Measurements from ENCODE around the gene ESRRB.
A peak's percentile ranks its signal among the peaks of the same experiment; 100 is the strongest.

Gene ESRRB

GRCh38 chr14:76352639-76353281, 23.2 kb upstream of the ESRRB start:
- H3K4me3 ChIP-seq (ENCODE audit: low read depth, low read length), result no peak overlapping the region
- TF ChIP-seq CTCF (IDR thresholded peaks at IDR 0.05; ENCODE audit: low read depth, low read length, missing control alignments), result peak; percentile 75
- DNase-seq (ENCODE audit: low read depth), result no peak

GRCh38 chr14:76354310-76354709, 21.6 kb upstream of the ESRRB start:
- DNase-seq (ENCODE audit: low read depth), result no peak
- no peak overlapping the region for H3K4me3 ChIP-seq (ENCODE audit: low read depth, low read length)
- TF ChIP-seq CTCF (IDR thresholded peaks at IDR 0.05; ENCODE audit: low read depth, low read length, missing control alignments), result no peak

- H3K4me3 ChIP-seq (ENCODE audit: low read depth, low read length), result no peak overlapping the region
- DNase-seq (ENCODE audit: low read depth), result no peak
- no peak for TF ChIP-seq CTCF (IDR thresholded peaks at IDR 0.05; ENCODE audit: low read depth, low read length, missing control alignments)
These were observed 20.2 kb upstream of the ESRRB start for GRCh38 chr14:76355771-76356170.

- no peak for TF ChIP-seq CTCF (IDR thresholded peaks at IDR 0.05; ENCODE audit: low read depth, low read length, missing control alignments)
- no peak overlapping the region for H3K4me3 ChIP-seq (ENCODE audit: low read depth, low read length)
- DNase-seq (ENCODE audit: low read depth), result no peak
These were observed 4.9 kb upstream of the ESRRB start for GRCh38 chr14:76371066-76371465.

GRCh38 chr14:76373456-76373855, 2.5 kb upstream of the ESRRB start:
- TF ChIP-seq CTCF (IDR thresholded peaks at IDR 0.05; ENCODE audit: low read depth, low read length, missing control alignments), result no peak
- no peak overlapping the region for H3K4me3 ChIP-seq (ENCODE audit: low read depth, low read length)
- DNase-seq (ENCODE audit: low read depth), result no peak

- TF ChIP-seq CTCF (IDR thresholded peaks at IDR 0.05; ENCODE audit: low read depth, low read length, missing control alignments), result no peak
- DNase-seq (ENCODE audit: low read depth), result no peak
- H3K4me3 ChIP-seq (ENCODE audit: low read depth, low read length), result no peak overlapping the region
These were observed 453 bp upstream of the ESRRB start for GRCh38 chr14:76375484-76375883.

- H3K4me3 ChIP-seq (ENCODE audit: low read depth, low read length), result no peak overlapping the region
- DNase-seq (ENCODE audit: low read depth), result no peak
- no peak for TF ChIP-seq CTCF (IDR thresholded peaks at IDR 0.05; ENCODE audit: low read depth, low read length, missing control alignments)
These were observed 506 bp downstream of the ESRRB start for GRCh38 chr14:76376409-76376877.

Data from GM12864 (cell line).